ENCODE data around the gene GCNT2.

GRCh38 chr6:10580570-10580969, 59.4 kb downstream of the GCNT2 start:
- no peak for TF ChIP-seq CTCF (IDR thresholded peaks at IDR 0.05 in 8 of 11, conservative IDR thresholded peaks at IDR 0.05 in 3 of 11)
- no peak for TF ChIP-seq POLR2A (IDR thresholded peaks at IDR 0.05)
- TF ChIP-seq POLR2AphosphoS5 (IDR thresholded peaks at IDR 0.05): no peak

Measured in spleen (tissue), 7 donors.